SK-N-SH treated with all-trans-retinoic acid at 6 μM for 48 hours (cell line): ENCODE results near the gene NEK3.

Experiments
- ATAC-seq: fragments of 200-7000 bp; cut with Tn5 transposase; 3 replicates; pipeline ENCODE4 v1.9.1; 2020; ENCODE audit warnings: mild to moderate bottlenecking, moderate library complexity
- ARNTL ChIP-seq: fragments of 450-650 bp; formaldehyde crosslinking; IDR thresholded peaks from 2 replicates; pipeline ENCODE4 v1.5.0; 2020; ENCODE audit warnings: low read depth, mild to moderate bottlenecking, moderate library complexity, borderline replicate concordance
- BACH2 ChIP-seq: fragments of 250-450 bp; sonication (Bioruptor Pico); IDR thresholded peaks from 2 replicates; pipeline ENCODE4 v1.9.0; 2021; ENCODE audit warnings: mild to moderate bottlenecking, borderline replicate concordance
- CSDC2 ChIP-seq: fragments of 250-450 bp; sonication (Bioruptor Pico); IDR thresholded peaks from 2 replicates; pipeline ENCODE4 v1.5.0; 2020; ENCODE audit warnings: mild to moderate bottlenecking, moderate library complexity
- ESRRG ChIP-seq: fragments of 250-450 bp; sonication (Bioruptor Pico); IDR thresholded peaks from 2 replicates; pipeline ENCODE4 v1.6.1; 2021; ENCODE audit warnings: mild to moderate bottlenecking
- GLIS3 ChIP-seq: fragments of 250-450 bp; sonication (Bioruptor Pico); IDR thresholded peaks from 2 replicates; pipeline ENCODE4 v1.5.0; 2020; ENCODE audit warnings: mild to moderate bottlenecking, moderate library complexity
- ISL1 ChIP-seq: fragments of 250-450 bp; sonication (Bioruptor Pico); IDR thresholded peaks from 2 replicates; pipeline ENCODE4 v2.1.2; 2022; ENCODE audit warnings: mild to moderate bottlenecking, moderate library complexity
- OSR1 ChIP-seq: fragments of 250-450 bp; sonication (Bioruptor Pico); IDR thresholded peaks from 2 replicates; pipeline ENCODE4 v1.8.0; 2022; ENCODE audit warnings: moderate library complexity, mild to moderate bottlenecking, inconsistent platforms
- PPARA ChIP-seq: fragments of 250-450 bp; sonication (Bioruptor Pico); IDR thresholded peaks from 2 replicates; pipeline ENCODE4 v1.5.0; 2020; ENCODE audit warnings: mild to moderate bottlenecking, borderline replicate concordance
- RARB ChIP-seq: fragments of 250-450 bp; sonication (Bioruptor Pico); IDR thresholded peaks from 2 replicates; pipeline ENCODE4 v1.8.0; 2021; ENCODE audit warnings: mild to moderate bottlenecking, moderate library complexity
- SNAI2 ChIP-seq: fragments of 250-450 bp; sonication (Bioruptor Pico); IDR thresholded peaks from 2 replicates; pipeline ENCODE4 v1.5.0; 2020; ENCODE audit warnings: mild to moderate bottlenecking, moderate library complexity
- TCF4 ChIP-seq: fragments of 250-450 bp; sonication (Bioruptor Pico); IDR thresholded peaks from 2 replicates; pipeline ENCODE4 v1.8.0; 2021; ENCODE audit warnings: mild to moderate bottlenecking, moderate library complexity, borderline replicate concordance
- TOX ChIP-seq: fragments of 250-450 bp; sonication (Bioruptor Pico); IDR thresholded peaks from 2 replicates; pipeline ENCODE4 v1.8.0; 2021; ENCODE audit warnings: mild to moderate bottlenecking, moderate library complexity, borderline replicate concordance
- ZC3H10 ChIP-seq: fragments of 250-450 bp; sonication (Bioruptor Pico); IDR thresholded peaks from 2 replicates; pipeline ENCODE4 v1.5.1; 2021; ENCODE audit warnings: mild to moderate bottlenecking, moderate library complexity
- ZFP3 ChIP-seq: fragments of 250-450 bp; sonication (Bioruptor Pico); IDR thresholded peaks from 2 replicates; pipeline ENCODE4 v1.5.0; 2020; ENCODE audit warnings: mild to moderate bottlenecking, moderate library complexity
- ZFP30 ChIP-seq: fragments of 450-650 bp; formaldehyde crosslinking; IDR thresholded peaks from 2 replicates; pipeline ENCODE4 v1.5.0; 2022; ENCODE audit warnings: mild to moderate bottlenecking, moderate library complexity
- ZNF565 ChIP-seq: fragments of 450-650 bp; formaldehyde crosslinking; conservative IDR thresholded peaks from 2 replicates; pipeline ENCODE4 v1.5.0; 2020; ENCODE audit warnings: low read depth, mild to moderate bottlenecking, moderate library complexity
- ZNF70 ChIP-seq: fragments of 450-650 bp; formaldehyde crosslinking; IDR thresholded peaks from 2 replicates; pipeline ENCODE4 v1.5.0; 2020; ENCODE audit warnings: mild to moderate bottlenecking, moderate library complexity
- ZNF8 ChIP-seq: fragments of 450-650 bp; formaldehyde crosslinking; IDR thresholded peaks from 2 replicates; pipeline ENCODE4 v1.5.0; 2020; ENCODE audit warnings: mild to moderate bottlenecking, moderate library complexity
- TF ChIP-seq, protein P1 (sequence below): fragments of 250-450 bp; sonication (Bioruptor Pico); IDR thresholded peaks from 2 replicates; pipeline ENCODE4 v1.5.0; 2020; ENCODE audit warnings: mild to moderate bottlenecking, moderate library complexity
- TF ChIP-seq, protein P2 (sequence below): fragments of 250-450 bp; sonication (Bioruptor Pico); IDR thresholded peaks from 2 replicates; pipeline ENCODE4 v1.5.1; 2021; ENCODE audit warnings: mild to moderate bottlenecking, moderate library complexity
- TF ChIP-seq, protein P3 (sequence below): fragments of 250-450 bp; sonication (Bioruptor Pico); IDR thresholded peaks from 2 replicates; pipeline ENCODE4 v1.8.0; 2021; ENCODE audit warnings: low read depth, mild to moderate bottlenecking, moderate library complexity, borderline replicate concordance
- TF ChIP-seq, protein P4 (sequence below): fragments of 250-450 bp; sonication (Bioruptor Pico); IDR thresholded peaks from 2 replicates; pipeline ENCODE4 v1.5.1; 2020; ENCODE audit warnings: low read depth, mild to moderate bottlenecking, moderate library complexity

NEK3 gene

DNA sequence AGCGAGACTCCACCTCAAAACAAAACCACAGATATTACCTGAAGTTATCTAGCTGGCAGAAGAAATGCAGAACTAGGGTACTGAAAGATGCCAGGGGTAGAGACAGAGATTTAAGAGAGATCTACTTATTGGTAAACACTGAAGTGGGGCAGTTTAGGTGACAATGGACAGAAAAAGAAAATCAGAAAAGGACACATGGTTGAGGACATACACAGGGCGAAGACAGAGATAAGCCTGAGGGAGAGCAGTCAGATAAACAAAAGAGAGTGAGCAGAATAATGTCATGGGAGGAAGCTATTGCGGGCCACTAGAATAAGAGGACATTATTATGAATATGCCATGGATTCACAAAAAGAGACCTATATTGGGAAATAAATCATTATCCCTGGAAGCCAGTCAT is 33.9 kb downstream of the NEK3 start:
- ATAC-seq: no peak
- no peak for TF ChIP-seq PPARA (CRISPR knock-in tag)
- TF ChIP-seq ZNF565: no peak
- TF ChIP-seq, protein P1, sequence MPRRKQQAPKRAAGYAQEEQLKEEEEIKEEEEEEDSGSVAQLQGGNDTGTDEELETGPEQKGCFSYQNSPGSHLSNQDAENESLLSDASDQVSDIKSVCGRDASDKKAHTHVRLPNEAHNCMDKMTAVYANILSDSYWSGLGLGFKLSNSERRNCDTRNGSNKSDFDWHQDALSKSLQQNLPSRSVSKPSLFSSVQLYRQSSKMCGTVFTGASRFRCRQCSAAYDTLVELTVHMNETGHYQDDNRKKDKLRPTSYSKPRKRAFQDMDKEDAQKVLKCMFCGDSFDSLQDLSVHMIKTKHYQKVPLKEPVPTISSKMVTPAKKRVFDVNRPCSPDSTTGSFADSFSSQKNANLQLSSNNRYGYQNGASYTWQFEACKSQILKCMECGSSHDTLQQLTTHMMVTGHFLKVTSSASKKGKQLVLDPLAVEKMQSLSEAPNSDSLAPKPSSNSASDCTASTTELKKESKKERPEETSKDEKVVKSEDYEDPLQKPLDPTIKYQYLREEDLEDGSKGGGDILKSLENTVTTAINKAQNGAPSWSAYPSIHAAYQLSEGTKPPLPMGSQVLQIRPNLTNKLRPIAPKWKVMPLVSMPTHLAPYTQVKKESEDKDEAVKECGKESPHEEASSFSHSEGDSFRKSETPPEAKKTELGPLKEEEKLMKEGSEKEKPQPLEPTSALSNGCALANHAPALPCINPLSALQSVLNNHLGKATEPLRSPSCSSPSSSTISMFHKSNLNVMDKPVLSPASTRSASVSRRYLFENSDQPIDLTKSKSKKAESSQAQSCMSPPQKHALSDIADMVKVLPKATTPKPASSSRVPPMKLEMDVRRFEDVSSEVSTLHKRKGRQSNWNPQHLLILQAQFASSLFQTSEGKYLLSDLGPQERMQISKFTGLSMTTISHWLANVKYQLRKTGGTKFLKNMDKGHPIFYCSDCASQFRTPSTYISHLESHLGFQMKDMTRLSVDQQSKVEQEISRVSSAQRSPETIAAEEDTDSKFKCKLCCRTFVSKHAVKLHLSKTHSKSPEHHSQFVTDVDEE: no peak
- no peak for TF ChIP-seq ARNTL (CRISPR knock-in tag)
- TF ChIP-seq SNAI2 (CRISPR knock-in tag): no peak

DNA sequence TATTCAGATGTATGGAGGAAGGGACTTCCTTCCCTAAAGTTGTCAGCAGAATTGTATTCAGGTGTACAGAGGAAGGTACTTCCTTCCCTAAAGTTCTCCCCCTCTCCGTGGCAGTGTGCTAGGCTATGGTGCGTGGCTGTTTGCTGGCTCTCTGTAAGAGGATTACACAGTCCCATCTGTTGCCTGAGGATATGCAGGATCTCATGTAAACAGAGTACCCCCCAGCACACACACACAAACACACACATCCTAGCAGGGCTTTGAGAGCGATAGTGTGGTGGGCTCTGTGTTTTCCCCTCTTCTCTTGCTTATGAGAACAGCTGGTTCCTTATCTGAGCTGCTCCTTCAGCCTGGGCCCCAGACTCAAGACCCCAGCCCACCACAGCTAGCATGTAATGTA is 40.8 kb downstream of the NEK3 start:
- TF ChIP-seq, protein P2, sequence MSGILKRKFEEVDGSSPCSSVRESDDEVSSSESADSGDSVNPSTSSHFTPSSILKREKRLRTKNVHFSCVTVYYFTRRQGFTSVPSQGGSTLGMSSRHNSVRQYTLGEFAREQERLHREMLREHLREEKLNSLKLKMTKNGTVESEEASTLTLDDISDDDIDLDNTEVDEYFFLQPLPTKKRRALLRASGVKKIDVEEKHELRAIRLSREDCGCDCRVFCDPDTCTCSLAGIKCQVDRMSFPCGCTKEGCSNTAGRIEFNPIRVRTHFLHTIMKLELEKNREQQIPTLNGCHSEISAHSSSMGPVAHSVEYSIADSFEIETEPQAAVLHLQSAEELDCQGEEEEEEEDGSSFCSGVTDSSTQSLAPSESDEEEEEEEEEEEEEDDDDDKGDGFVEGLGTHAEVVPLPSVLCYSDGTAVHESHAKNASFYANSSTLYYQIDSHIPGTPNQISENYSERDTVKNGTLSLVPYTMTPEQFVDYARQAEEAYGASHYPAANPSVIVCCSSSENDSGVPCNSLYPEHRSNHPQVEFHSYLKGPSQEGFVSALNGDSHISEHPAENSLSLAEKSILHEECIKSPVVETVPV (CRISPR knock-in tag): no peak
- TF ChIP-seq ZC3H10 (CRISPR knock-in tag) (no peak), ZNF8 (CRISPR knock-in tag) (no peak), ESRRG (CRISPR knock-in tag) (no peak), ZNF565 (no peak), ISL1 (CRISPR knock-in tag) (no peak), ARNTL (CRISPR knock-in tag) (no peak), TOX (CRISPR knock-in tag) (no peak), GLIS3 (CRISPR knock-in tag) (no peak), ZFP3 (CRISPR knock-in tag) (no peak), RARB (CRISPR knock-in tag) (no peak), ZFP30 (CRISPR knock-in tag) (no peak), PPARA (CRISPR knock-in tag) (no peak), OSR1 (CRISPR knock-in tag) (no peak)
- TF ChIP-seq, protein P1: no peak
- TF ChIP-seq, protein P3, sequence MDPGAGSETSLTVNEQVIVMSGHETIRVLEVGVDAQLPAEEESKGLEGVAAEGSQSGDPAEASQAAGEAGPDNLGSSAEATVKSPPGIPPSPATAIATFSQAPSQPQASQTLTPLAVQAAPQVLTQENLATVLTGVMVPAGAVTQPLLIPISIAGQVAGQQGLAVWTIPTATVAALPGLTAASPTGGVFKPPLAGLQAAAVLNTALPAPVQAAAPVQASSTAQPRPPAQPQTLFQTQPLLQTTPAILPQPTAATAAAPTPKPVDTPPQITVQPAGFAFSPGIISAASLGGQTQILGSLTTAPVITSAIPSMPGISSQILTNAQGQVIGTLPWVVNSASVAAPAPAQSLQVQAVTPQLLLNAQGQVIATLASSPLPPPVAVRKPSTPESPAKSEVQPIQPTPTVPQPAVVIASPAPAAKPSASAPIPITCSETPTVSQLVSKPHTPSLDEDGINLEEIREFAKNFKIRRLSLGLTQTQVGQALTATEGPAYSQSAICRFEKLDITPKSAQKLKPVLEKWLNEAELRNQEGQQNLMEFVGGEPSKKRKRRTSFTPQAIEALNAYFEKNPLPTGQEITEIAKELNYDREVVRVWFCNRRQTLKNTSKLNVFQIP (CRISPR knock-in tag): no peak
- ATAC-seq: no peak

DNA sequence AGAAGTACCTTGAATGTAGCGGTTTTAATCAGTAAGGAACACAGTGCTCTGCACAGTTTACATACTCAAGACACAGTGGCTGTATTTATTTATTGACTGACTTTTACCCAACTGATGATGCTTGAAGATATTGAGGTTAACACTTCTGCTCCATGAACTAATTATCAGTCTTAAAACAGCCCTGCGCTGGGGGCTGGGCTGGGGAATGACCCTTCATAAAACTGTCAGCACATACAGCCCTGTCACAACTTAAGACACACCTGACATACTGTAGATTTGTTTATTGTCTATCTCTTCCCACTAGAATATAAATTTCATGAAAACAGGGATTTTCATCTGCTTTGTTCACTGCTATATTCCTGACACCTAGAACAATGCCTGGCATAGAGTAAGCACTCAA is 41.3 kb downstream of the NEK3 start:
- ATAC-seq: no peak
- TF ChIP-seq BACH2 (CRISPR knock-in tag): no peak
- TF ChIP-seq, protein P4, sequence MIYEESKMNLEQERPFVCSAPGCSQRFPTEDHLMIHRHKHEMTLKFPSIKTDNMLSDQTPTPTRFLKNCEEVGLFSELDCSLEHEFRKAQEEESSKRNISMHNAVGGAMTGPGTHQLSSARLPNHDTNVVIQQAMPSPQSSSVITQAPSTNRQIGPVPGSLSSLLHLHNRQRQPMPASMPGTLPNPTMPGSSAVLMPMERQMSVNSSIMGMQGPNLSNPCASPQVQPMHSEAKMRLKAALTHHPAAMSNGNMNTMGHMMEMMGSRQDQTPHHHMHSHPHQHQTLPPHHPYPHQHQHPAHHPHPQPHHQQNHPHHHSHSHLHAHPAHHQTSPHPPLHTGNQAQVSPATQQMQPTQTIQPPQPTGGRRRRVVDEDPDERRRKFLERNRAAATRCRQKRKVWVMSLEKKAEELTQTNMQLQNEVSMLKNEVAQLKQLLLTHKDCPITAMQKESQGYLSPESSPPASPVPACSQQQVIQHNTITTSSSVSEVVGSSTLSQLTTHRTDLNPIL (CRISPR knock-in tag): no peak
- TF ChIP-seq RARB (CRISPR knock-in tag): no peak
- TF ChIP-seq, protein P3 (CRISPR knock-in tag): no peak
- no peak for TF ChIP-seq SNAI2 (CRISPR knock-in tag)
- TF ChIP-seq ZNF565: no peak
- TF ChIP-seq, protein P1: no peak
- no peak for TF ChIP-seq ISL1 (CRISPR knock-in tag)
- TF ChIP-seq GLIS3 (CRISPR knock-in tag): no peak
- TF ChIP-seq TCF4 (CRISPR knock-in tag): no peak
- TF ChIP-seq ZC3H10 (CRISPR knock-in tag): no peak
- no peak for TF ChIP-seq ZNF70 (CRISPR knock-in tag)
- no peak for TF ChIP-seq CSDC2 (CRISPR knock-in tag)
- no peak for TF ChIP-seq ARNTL (CRISPR knock-in tag)
- TF ChIP-seq TOX (CRISPR knock-in tag): no peak
- no peak for TF ChIP-seq PPARA (CRISPR knock-in tag)
- TF ChIP-seq ZNF8 (CRISPR knock-in tag): no peak
- TF ChIP-seq ZFP30 (CRISPR knock-in tag): no peak
